GM18498 (cell line): ENCODE measurements around the gene GNG2.

Experiments used
- ATAC-seq: cut with Tn5 transposase; IDR thresholded peaks from one replicate; pipeline ENCODE4 v1.9.1; 2021; ENCODE audit warnings: mild to moderate bottlenecking, moderate library complexity; ENCODE audit not compliant: unreplicated experiment

The GNG2 gene

DNA sequence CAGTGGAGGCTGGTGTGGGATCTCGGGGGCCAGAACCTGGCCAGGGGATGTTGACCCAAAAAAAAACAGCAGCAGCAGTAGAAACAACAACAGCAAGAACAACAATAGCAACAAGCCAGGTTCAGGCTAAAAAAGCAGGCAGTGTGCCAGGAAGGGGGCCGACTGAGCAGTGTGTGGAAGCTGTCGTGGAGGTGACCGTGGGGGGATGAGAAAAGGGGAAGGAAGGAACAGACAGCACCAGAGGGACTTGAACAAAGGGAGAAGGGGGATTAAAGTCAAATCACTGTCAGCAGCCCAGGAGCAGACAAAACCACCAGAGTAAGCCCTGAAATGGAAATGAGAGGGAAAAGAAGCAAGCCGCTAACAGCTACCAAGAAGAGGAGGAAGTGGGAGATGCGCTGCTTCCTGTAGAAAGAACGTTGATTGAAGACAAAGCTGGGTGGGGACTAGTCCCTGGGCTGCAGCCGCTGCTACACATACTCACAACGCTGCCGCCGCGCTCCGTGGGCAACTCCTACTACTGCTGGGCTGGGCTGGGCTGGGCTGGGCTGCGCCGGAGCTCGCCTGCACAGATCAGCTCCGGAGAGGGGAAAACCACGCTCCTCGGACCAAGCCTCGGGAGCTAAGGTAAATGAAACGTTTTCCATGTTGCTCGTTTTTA, at the start of gene GNG2:
TSS of gene GNG2 (plus strand) at position 449 of the 661 bp plus-strand sequence. CDS start 90,067 bp downstream, outside the sequence.
- peak; percentile 93 for ATAC-seq

- no peak for ATAC-seq
Measured at GRCh38 chr14:51811706-51812105, 48.7 kb upstream of the GNG2 start.

DNA sequence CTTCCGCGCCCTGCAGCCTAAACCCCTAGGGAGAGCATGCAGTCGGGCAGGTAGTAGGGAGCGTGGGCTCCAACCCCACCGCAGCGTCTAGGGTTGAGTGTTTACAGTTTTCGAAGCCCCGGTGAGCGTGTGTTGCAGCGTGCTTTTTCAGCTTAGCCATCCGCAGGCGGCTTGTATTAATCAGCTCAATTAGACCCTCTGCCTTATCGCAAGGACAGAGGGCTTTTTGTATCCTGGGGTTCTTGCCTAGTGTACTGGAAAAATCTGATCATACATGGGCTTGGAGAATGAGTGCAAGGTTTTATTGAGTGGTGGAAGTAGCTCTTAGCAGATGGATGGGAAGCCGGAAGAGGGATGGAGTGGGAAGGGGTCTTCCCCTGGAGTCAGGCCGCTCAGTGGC, 44.4 kb upstream of the GNG2 start:
- no peak for ATAC-seq

DNA sequence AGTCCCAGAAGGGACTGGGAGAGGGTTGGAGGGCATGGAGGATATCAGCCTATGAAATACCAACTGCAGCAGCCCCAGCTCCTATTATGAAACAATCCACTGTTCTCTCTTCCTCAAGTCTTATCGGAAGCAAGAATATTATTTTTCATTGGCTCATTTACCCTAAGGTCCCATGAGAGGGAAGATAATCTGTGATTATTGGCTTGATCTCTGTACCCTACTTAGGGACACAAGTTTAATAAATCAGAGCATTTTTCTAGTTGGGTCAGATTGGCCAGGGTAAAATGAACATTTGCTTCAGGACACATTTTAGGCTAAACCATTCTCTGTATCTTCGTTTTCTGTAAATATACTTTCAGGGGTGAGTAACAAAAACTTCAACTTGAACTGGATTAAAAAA, 43.1 kb upstream of the GNG2 start:
- ATAC-seq, result no peak

- no peak for ATAC-seq
Measured at GRCh38 chr14:51818748-51819380, 41.5 kb upstream of the GNG2 start.

DNA sequence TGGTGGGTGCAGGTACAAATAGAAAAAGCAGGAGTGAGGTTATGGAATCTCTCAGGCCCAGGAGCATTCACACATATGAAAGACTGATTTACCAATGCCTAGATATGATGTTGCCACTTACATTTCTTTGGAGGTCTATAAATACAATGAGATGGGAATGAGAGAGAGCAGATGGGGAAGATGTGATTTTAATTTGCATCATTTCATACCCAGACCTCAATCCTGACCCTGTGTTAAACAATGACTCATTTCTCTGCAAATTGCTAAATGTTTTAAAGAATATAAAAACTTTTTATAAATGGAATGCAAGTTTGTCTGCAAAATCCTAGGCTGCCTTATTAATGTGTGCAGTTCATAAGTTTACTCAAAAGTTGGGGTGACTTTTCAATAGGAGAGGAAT, 38.6 kb upstream of the GNG2 start:
- ATAC-seq, result no peak

DNA sequence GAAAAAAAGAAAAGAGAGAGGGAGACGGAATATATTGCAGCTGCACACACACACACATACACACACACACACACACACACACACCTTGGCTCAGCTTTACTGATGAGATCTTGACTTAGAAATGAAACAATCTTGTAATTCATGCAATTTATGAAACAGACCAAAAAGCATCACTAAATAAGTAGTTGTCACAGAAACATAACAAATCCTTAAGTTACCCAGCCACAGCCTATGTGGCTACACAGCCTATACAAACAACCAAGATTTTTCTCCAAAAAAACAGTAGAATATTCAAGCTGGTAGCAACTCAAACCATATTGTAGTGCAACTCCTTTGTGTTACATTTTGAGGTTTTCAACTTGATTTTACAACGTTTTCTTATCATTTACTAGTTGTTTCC, 37.9 kb upstream of the GNG2 start:
- no peak for ATAC-seq

DNA sequence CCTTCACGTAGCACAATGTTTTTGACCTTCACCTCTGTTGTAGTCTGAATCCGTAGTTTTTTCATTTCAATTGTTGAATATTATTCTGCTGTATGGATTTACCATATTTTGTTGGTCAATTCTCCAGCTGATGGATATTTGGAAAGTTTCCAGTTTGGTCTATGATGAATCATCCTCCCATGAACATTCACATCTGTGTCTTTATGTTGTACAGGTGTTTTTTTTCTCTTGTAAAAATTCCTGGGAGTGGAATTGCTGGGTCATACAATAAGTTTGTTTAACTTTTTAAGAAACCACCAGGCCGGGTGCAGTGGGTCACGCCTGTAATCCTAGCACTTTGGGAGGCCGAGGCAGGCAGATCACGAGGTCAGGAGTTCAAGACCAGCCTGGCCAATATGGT, 36.7 kb upstream of the GNG2 start:
- ATAC-seq, result no peak

GRCh38 chr14:51824191-51824590, 36.2 kb upstream of the GNG2 start:
- no peak for ATAC-seq

DNA sequence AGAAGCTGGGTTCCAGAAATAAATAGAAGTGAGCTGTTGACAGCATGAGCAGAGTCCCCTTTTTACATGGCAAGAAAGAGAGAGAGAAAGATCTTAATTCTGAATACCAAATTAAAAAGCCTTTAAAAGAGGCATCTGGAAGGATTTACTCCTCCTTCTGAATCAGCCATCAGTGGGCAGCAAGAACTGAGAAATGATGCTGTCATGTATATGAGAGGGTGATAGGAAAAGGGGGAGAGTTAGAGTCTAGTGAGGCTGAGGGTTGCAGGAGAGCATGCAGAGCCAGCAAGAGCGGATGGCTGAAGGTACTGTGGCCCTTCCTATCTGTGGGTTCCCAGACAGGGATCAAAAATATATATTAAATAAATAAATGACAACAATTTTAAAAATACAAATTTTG, 34.5 kb upstream of the GNG2 start:
- no peak for ATAC-seq

DNA sequence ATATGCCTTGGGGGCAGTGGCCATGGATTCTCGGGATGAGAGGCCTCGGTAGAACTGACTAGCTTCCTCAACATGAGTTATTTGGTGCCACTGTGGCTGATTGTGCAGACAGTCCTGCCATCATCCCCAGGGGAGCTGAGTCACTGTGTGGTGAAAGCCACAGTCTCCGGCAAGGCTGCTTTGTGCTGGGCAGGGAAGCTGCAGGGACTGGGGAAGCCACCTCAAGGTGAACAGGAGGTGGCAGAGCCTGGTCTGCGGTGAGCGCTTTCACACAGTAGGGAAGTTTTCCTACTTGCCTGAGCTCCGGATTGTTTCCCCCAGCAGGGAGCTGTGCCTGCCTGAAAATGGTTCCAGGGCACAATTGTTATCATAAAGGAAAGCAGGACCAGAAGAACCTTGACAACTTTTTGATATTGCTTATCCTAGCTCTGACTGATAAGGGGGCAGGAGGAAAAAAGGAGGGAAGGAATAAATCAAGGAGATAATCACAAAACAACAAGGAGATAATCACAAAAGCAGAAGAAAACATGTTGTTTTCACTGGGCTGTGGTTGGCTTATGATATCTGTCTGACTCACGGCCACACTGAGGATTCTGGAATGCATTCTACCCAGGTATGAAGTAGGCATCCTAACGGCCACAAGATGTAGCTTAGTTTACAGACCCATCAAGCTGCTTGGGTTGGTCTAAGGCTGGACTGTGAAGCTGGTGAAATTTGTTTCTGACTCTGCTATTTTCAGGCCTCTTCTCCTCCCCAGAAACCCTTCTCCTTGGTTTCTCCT, 32.2 kb upstream of the GNG2 start:
- ATAC-seq, result peak; percentile 94

GRCh38 chr14:51834240-51834639, 26.2 kb upstream of the GNG2 start:
- ATAC-seq, result no peak

GRCh38 chr14:51836417-51836816, 24.0 kb upstream of the GNG2 start:
- no peak for ATAC-seq

DNA sequence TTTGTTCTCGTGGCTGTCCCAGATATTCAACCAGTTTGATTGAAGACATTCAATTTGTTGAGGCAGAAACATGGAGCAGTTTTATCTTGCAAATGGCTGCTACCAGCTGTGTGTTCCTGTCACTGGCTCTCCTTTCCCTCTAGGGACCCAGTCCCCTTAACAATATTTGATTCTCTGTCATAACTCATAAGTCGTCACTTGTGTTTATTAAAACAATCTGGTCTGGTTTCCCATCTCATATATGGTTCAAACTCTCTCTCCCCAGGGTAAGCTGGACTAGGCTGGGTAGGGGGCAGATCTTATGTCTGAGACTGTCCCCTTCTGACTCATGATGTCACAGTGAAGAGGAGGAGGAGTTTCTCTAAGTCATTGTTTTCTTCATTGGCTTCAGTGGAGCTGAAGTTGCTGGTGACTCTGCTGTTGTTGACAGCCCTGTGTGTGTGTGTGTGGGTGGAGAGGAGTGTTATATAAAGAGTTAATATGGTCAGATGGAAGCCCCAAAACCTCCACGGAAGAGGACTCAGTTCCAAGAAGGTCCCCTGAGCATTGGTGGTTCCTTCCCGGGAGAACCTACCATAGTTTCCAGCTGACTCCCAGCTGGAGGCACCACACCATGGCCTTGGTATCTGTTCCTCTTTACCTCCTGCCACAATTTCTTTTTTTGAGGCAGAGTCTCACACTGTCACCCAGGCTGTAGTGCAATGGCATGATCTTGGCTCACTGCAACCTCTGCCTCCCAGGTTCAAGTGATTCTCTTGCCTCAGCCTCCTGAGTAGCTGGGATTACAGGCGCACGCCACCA, 16.1 kb upstream of the GNG2 start:
- peak; percentile 34 for ATAC-seq

- ATAC-seq, result no peak
Measured at GRCh38 chr14:51845811-51846210, 14.6 kb upstream of the GNG2 start.

- peak; percentile 77 for ATAC-seq
Measured at GRCh38 chr14:51846631-51847488, 13.6 kb upstream of the GNG2 start.

DNA sequence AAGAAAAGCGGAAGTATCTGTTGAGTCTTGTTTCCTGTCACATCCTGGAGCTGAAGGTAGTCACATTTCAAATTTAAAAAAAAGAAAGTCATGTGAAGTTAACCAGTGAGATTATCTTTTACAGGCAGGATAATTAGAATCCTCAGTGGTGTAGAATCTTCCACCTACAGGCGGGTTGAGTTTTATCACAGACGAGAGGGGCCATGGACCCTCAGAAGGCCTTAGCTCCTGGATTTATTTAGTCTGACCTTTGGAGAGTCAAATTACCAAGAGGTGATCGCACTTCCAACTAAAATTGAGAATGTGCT, 13.0 kb upstream of the GNG2 start:
- no peak for ATAC-seq

GRCh38 chr14:51848120-51848519, 12.3 kb upstream of the GNG2 start:
- ATAC-seq, result no peak

GRCh38 chr14:51849097-51849496, 11.3 kb upstream of the GNG2 start:
- ATAC-seq, result no peak

DNA sequence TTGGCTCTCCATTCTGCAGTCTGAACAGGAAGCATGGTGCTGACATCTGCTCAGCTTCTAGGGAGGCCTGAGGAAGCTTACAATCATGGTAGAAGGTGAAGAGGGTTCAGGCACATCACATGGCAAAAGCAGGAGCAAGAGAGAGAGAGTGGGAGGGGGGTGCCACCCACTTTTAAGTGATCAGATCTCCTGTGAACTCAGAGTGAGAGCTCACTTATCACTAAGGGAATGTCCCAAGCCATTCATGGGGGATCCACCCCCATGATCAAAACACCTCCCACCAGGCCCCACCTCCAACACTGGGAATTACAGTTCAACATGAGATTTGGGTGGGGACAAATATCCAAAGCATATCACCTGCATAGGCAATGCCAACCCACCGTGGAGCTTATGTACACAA, 9.8 kb upstream of the GNG2 start:
- ATAC-seq, result no peak

GRCh38 chr14:51852541-51852940, 7.9 kb upstream of the GNG2 start:
- no peak for ATAC-seq
